Stimulated activated CD8-positive, alpha-beta memory T cell treated with anti-CD3 and anti-CD28 coated beads, Interleukin-7, amount 100 ng/mL, for 4 hours (primary cell): Measurements from ENCODE around the gene SORT1.

Experiments
- DNase-seq, 2 donors: peaks; one replicate each; pipeline ENCODE4 v3.0.0-alpha.2; 2020; ENCODE audit warnings: low read depth in 2 of 2

SORT1 gene

DNA sequence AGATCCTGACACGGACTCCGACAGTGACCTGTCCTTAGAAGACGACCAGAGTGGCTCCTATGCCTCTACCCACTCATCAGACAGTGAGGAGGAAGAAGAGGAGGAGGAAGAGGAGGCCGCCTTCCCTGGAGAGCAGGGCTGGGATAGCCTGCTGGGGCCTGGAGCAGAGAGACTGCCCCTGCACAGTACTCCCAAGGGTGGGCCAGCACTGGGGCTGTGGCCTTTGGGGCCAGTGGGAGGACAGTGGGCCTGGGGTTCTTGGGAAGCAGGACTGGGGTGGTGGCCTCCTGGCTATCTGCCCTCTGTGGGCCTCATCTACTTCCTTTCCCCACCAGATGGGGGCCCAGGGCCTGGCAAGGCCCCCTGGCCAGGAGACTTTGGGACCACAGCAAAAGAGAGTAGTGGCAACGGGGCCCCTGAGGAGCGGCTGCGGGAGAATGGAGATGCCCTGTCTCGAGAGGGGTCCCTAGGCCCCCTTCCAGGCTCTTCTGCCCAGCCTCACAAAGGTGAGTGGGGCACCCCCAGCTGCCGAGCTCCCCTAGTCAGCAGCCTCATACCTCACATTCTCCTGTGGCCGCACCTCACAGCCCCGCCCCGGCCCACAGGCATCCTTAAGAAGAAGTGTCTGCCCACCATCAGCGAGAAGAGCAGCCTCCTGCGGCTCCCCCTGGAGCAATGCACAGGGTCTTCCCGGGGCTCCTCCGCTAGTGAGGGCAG is 124.7 kb downstream of the SORT1 start:
- DNase-seq, result no peak

DNA sequence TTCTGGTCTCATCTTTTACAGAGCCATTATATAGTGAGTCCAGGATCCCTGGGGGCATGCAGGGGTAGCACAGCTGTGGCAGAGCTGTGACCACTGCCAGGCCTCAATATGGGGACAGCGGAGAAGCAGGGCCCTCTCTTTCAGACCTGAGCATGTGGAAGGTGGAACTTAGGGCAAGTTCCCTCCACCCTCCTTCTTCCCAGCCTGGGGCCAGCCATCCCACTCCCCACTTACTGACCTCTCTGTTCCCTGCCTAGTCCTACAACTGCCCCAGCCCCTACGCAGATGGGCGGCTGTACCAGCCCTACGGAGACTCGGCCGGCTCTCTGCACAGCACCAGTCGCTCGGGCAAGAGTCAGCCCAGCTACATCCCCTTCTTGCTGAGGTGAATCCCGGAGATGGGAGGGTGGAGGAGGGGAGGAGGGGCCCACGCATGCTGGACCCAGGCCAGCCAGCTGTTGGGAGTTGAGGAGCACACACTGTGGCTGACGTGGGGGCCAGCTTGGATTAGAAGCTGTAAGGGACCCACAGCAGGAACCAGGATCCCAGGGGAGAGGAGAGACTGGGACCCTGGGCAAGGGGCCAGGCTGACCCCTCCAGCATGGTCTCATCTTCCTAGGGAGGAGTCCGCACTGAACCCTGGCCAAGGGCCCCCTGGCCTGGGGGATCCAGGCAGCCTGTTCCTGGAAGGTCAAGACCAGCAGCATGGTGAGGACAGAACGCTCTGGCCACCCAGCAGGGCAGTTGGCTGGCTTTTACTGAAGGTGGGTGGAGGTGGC is 125.5 kb downstream of the SORT1 start:
- no peak for DNase-seq

DNA sequence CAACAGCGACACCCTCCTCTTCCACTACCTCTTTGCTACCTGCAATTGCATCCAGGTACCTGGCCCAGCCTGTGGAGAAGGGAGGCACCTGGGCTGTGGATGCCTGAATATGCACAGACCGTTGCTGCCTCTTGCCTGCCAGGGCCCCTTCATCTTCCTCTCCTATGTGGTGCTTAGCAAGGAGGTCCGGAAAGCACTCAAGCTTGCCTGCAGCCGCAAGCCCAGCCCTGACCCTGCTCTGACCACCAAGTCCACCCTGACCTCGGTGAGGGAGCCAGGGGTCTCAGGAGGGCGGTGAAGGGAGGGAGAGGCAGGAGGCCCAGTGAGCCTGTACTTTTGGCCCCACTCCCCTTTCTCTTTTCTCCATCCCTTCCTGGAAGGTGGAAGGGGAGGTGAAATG is 126.3 kb downstream of the SORT1 start:
- DNase-seq, result no peak

DNA sequence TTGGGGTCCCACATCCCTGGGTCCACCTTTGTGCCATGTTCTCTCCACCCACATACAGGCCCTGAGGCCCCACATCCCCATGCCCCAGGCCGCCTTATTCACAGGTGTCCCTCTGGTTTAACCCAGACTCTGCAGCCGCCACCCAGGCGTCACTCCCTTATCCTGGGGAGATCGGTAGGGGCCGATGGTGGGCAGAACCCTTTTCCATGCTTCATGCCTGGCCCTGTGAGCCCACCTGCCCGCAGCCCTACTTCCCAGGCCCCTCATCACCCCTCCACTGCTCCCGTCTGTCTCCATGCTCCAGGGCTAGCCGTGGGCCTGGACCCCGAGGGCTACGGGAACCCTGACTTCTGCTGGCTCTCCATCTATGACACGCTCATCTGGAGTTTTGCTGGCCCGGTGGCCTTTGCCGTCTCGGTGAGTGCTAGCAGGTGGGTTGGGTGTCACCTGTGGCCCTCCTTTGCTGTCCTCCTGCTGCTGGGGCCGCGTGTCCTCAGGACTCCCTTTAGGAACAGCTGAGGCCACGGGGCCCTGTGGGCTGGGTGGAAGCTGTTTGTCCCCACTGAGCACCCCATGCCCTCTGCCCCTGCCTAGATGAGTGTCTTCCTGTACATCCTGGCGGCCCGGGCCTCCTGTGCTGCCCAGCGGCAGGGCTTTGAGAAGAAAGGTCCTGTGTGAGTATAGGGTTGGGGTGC is 126.9 kb downstream of the SORT1 start:
- no peak for DNase-seq

DNA sequence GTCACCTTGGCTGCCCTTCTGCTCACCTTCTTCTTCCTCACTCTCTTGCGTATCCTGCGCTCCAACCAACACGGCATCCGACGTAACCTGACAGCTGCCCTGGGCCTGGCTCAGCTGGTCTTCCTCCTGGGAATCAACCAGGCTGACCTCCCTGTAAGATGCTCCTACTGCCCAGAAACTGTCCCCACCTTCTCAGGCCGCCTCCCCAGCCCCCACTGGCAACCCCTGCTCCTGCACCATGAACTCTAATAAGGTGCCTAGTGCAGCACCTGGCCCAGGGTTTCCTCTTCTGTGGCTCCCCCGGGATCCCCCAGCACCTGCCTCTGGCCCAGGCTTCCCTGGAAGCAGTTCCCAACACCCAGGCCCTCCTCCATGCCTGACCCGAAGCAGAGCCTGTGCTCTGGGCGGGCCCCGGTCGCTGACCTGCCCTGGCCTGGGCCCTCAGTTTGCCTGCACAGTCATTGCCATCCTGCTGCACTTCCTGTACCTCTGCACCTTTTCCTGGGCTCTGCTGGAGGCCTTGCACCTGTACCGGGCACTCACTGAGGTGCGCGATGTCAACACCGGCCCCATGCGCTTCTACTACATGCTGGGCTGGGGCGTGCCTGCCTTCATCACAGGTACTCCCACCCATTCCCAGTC is 127.6 kb downstream of the SORT1 start:
- no peak for DNase-seq

DNA sequence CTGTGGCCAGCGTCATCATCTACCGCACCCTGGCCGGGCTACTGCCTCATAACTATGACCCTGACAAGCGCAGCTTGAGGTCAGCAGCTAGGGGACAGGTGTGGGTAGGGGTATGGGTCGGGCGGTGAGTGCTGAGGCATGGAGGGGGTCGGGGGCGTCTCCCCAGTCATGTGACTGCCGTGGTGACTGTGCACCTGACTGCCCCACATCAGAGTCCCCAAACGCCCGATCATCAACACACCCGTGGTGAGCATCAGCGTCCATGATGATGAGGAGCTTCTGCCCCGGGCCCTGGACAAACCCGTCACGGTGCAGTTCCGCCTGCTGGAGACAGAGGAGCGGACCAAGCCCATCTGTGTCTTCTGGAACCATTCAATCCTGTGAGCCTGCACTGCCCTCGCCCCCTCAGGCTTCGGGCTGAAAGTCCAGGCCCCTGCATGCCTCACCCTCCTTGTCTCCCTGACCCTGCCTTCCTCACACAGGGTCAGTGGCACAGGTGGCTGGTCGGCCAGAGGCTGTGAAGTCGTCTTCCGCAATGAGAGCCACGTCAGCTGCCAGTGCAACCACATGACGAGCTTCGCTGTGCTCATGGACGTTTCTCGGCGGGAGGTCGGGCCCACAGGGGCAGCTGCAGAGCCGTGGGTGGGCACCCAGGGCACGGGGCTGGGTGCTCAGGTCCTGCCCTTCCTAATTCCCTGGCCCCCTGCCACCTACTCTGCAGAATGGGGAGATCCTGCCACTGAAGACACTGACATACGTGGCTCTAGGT is 128.3 kb downstream of the SORT1 start:
- DNase-seq, result no peak

DNA sequence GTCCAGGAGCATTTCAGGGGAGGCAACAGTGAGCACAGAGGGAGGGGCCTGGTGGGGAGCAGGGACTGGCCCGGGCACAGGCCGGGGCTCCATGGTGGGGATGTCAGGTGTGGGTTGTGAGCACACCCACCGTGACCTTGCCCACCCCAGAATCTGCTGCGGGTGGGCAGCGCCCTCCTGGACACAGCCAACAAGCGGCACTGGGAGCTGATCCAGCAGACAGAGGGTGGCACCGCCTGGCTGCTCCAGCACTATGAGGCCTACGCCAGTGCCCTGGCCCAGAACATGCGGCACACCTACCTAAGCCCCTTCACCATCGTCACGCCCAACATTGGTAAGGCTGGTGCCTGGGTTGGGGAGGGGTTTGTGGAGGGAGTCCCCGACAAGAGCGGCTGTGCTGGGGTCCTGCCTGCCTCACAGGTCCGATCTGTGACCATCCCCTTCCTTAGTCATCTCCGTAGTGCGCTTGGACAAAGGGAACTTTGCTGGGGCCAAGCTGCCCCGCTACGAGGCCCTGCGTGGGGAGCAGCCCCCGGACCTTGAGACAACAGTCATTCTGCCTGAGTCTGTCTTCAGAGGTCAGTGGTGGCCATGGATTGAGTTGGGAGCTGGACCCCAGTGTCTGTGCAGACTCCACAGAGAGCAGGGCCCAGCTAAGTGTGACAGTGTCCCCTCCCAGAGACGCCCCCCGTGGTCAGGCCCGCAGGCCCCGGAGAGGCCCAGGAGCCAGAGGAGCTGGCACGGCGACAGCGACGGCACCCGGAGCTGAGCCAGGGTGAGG is 129.1 kb downstream of the SORT1 start:
- DNase-seq, result no peak

DNA sequence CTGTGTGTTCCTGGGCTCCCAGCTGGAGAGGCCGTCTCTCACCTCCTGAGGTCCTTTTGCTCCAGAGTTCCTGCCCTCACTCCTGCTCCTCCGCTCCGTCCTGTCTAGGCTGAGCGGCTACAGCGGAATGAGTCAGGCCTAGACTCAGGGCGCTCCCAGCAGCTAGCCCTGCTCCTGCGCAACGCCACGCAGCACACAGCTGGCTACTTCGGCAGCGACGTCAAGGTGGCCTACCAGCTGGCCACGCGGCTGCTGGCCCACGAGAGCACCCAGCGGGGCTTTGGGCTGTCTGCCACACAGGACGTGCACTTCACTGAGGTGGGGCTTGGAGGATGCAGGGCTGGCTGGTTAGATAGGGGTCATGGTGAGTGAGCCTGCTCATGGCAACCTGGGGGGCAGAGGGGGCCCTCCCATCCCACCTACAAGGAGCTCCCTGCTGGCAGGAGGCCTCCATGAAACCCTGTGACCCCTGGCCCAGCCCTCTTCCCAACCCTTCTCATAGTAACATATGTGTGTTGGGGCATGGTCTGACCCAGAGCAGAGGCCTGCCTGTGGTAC is 129.9 kb downstream of the SORT1 start:
- no peak for DNase-seq

DNA sequence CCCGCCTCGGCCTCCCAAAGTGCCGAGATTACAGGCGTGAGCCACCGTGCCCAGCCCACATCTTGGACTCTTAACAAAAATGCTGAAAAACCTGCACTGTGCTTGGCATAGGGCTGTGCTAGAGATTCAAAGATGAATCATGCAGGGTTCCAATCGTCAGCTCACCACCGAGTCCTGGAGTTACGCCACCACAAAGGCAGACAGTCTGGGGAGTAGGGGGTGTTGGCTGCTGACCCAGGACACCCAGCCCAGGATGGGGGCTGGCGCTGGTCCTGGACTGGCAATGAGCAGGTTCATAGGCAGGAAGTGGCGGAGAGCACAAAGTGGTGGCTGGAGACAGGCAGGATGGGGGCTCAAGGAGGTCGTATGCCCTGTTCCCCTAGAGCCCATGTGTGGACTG is 130.8 kb downstream of the SORT1 start:
- no peak for DNase-seq

DNA sequence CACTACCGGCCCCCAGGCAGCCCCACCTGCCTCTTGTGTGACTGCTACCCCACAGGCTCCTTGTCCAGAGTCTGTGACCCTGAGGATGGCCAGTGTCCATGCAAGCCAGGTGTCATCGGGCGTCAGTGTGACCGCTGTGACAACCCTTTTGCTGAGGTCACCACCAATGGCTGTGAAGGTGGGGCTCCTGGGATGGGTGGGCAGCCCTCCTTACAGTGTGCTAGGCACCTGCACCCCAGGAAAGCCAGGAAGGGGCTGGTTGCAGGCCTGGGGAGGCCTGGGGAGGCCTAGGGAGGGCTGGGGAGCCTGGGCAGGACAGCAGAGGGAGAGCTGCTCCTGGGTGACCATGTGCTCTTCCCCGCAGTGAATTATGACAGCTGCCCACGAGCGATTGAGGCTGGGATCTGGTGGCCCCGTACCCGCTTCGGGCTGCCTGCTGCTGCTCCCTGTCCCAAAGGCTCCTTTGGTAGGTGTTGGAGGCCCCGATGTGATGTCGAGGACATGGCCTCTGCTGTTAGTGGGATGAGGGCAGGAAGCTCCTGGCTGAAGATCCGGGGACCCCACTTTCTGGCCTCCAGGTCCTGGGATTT is 131.9 kb downstream of the SORT1 start:
- no peak for DNase-seq

DNA sequence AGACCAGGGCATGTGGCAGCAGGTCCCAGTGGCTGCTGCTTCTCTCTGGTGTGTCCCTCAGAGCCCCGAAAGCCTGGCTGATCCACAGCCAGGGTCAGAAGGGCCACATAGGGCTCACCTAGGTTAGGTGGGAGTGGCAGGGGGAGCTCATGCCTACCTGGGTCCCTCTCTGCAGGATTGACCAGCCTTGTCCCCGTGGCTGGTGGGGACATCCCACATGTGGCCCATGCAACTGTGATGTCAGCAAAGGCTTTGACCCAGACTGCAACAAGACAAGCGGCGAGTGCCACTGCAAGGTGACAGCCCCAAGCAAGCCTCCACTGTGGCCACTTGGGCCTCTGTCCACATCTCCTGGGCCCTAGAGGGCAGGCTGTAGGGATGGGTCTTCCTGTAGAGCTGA is 132.7 kb downstream of the SORT1 start:
- no peak for DNase-seq

DNA sequence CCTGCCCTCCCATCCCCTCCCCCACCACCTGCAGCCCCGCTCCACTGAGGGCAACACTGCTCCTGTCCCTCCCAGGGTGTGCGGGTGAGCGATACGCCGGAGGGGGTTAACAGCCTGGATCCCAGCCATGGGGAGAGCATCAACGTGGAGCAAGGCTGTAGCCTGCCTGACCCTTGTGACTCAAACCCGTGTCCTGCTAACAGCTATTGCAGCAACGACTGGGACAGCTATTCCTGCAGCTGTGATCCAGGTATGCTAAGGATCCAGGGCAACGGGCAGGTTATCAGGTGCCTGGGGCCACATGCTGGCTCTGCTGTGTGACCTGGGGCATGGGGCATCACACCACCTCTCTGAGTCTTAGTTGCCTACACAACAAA is 133.4 kb downstream of the SORT1 start:
- no peak for DNase-seq

DNA sequence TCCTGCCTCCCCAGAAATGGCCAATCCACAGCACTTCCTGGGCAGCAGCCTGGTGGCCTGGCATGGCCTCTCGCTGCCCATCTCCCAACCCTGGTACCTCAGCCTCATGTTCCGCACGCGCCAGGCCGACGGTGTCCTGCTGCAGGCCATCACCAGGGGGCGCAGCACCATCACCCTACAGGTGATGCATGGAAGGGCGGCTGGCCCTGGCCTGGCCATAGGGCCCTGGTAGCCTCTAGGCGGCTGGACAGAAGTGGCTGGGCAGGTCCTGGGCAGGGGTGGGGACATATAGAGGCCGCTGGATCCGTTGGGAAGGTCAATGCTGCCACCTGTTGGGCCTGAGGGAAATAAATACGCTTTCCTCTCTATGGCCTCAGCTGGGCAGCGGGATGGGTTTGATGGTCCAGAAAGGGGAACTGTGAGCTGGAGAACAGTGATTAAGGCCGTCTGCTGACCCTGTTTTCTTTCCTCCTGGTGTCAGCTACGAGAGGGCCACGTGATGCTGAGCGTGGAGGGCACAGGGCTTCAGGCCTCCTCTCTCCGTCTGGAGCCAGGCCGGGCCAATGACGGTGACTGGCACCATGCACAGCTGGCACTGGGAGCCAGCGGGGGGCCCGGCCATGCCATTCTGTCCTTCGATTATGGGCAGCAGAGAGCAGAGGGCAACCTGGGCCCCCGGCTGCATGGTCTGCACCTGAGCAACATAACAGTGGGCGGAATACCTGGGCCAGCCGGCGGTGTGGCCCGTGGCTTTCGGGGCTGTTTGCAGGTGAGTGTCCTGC is 133.9 kb downstream of the SORT1 start:
- DNase-seq, result peak; percentile 37 to 49

DNA sequence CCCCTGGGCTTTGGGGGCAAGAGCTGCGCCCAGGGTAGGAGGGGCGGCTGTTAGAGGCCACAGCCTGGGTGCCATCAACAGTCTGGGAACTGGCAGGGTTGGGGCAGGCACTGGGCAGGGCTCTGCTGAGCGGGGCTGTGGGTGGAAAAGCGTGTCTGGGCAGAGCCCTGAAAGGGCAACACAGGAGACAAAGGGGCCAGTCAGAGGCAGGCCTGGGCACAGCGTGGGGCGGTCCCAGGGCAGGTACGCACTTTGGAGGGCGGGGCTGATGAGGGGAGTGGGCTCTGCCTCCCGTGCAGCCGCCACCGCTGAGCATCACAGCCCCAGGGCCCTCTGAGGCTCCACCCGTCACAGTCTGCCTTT is 134.5 kb downstream of the SORT1 start:
- no peak for DNase-seq

DNA sequence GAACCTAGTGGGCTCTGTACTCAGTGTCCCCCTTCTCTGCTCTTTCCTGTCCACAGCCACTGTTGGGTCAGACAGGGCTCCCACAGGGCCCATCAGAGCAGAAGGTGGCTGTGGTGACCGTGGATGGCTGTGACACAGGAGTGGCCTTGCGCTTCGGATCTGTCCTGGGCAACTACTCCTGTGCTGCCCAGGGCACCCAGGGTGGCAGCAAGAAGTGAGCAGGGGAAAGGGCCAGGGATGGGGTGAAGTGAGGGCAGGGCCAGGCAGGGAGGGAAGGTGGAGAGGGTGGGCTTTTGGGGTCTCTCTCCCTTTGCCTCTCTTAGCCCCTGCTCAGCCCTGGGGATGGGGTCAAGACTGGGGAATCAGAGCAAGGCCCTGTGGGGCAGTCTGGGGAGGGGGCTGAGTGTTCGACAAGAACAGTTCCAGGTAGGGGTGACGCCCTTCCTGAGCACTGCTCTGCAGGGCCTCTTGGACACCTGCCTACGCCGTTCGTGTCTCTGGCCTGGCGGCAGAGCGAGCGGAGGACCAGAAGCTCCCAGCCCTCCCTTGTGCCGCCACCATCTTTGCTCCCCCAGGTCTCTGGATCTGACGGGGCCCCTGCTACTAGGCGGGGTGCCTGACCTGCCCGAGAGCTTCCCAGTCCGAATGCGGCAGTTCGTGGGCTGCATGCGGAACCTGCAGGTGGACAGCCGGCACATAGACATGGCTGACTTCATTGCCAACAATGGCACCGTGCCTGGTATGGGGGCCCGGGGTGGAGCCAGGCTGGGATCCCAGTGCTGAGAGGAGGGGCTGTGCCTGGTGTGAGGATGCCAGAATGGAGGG is 135.3 kb downstream of the SORT1 start:
- DNase-seq, result no peak

DNA sequence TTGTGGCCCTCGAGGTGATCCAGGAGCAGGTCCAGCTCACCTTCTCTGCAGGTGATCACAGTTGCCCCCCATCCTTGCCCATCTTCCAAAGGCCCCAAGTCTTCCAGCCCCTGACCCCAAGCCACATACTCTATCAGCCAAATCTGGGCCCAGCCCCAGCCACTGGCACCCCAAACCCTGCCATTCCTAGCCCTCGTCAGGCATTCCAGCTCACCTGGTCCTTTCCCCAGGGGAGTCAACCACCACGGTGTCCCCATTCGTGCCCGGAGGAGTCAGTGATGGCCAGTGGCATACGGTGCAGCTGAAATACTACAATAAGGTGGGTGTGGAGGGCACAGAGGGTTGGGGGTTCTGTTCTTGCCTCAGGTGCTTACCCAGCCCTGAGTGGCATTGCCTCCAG is 136.1 kb downstream of the SORT1 start:
- DNase-seq, result no peak

DNA sequence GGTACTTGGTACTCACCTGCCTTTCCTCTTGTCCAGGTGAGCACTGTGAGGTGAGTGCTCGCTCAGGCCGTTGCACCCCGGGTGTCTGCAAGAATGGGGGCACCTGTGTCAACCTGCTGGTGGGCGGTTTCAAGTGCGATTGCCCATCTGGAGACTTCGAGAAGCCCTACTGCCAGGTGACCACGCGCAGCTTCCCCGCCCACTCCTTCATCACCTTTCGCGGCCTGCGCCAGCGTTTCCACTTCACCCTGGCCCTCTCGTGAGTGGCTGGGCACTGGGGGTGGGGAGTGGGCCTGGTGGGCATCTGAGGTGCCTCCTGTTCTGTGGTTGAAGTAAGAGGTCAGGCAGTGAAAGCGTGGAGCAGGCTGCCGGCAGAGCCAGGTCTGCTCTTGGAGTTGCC is 136.7 kb downstream of the SORT1 start:
- no peak for DNase-seq
